Mesothelial cell of epicardium (in vitro differentiated cells): ENCODE data around the gene EIF1AX. TPM values are rescaled to one million over a fixed set of nuclear protein-coding genes. Genes with fewer than 3 reads are reported as not detected.

Source experiments
- DNase-seq, 2 experiments: peaks; one replicate each; pipeline ENCODE4 v3.0.0; 2021; ENCODE audit warnings: low spot score in 2 of 2; ENCODE audit not compliant: unreplicated experiment in 2 of 2
- H3K27ac Mint-ChIP-seq: 2 replicates; pipeline ENCODE4 v1.8.0; 2021; ENCODE audit warnings: mixed read lengths
- H3K27me3 Mint-ChIP-seq: 2 replicates; pipeline ENCODE4 v1.8.0; 2021; ENCODE audit warnings: low read depth, mixed read lengths
- H3K36me3 Mint-ChIP-seq: 2 replicates; pipeline ENCODE4 v1.8.0; 2021; ENCODE audit warnings: mixed read lengths
- H3K4me1 Mint-ChIP-seq: 2 replicates; pipeline ENCODE4 v1.8.0; 2021; ENCODE audit warnings: mixed read lengths
- H3K4me3 Mint-ChIP-seq: 2 replicates; pipeline ENCODE4 v1.8.0; 2021; ENCODE audit warnings: mild to moderate bottlenecking, moderate library complexity, mixed read lengths
- H3K9me3 Mint-ChIP-seq: 2 replicates; pipeline ENCODE4 v1.8.0; 2021; ENCODE audit warnings: mixed read lengths
- total RNA-seq: library from RNA; stranded (reverse); gene quantifications from 3 replicates; pipeline ENCODE4 v1.2.1, GENCODE V29; 2021
- TF ChIP-seq, protein P1 (sequence below): fragments of 200-600 bp; sonication (generic); IDR thresholded peaks from one replicate; pipeline ENCODE4 v1.5.0; 2021; ENCODE audit warnings: antibody characterized with exemption; ENCODE audit not compliant: unreplicated experiment

EIF1AX gene
- total RNA-seq, 1 donor from 2014 or later = 70.9 TPM

DNA sequence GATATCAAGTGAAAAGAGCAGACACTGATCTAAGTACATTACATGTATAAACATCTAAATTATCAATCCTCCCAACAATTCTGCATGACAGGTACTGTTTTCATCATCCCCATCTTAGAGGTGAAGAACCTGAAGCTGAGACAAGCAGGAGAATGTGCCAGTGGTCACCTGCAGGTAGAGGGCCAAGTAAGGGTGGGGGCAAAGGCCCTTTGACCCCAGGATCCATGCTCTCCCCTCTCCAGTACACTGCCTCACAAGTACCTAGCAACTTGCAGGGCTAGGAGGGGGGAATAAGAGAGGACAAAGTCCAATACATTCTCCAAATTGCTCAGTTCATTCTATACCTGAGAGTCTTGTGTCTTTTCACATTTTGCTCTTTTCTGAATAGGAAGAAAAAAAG lies 16.7 kb downstream of the EIF1AX start:
- no peak overlapping the region for H3K27ac Mint-ChIP-seq
- H3K36me3 Mint-ChIP-seq = peaks cover 4% of the 10 kb centered on the region
- H3K9me3 Mint-ChIP-seq = peaks cover 8% of the 10 kb centered on the region
- no peak for DNase-seq
- TF ChIP-seq, protein P1, sequence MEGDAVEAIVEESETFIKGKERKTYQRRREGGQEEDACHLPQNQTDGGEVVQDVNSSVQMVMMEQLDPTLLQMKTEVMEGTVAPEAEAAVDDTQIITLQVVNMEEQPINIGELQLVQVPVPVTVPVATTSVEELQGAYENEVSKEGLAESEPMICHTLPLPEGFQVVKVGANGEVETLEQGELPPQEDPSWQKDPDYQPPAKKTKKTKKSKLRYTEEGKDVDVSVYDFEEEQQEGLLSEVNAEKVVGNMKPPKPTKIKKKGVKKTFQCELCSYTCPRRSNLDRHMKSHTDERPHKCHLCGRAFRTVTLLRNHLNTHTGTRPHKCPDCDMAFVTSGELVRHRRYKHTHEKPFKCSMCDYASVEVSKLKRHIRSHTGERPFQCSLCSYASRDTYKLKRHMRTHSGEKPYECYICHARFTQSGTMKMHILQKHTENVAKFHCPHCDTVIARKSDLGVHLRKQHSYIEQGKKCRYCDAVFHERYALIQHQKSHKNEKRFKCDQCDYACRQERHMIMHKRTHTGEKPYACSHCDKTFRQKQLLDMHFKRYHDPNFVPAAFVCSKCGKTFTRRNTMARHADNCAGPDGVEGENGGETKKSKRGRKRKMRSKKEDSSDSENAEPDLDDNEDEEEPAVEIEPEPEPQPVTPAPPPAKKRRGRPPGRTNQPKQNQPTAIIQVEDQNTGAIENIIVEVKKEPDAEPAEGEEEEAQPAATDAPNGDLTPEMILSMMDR = no peak
- H3K27me3 Mint-ChIP-seq = no peaks in the 10 kb centered on the region
- H3K4me1 Mint-ChIP-seq = no peaks in the 10 kb centered on the region
- no peak overlapping the region for H3K4me3 Mint-ChIP-seq

DNA sequence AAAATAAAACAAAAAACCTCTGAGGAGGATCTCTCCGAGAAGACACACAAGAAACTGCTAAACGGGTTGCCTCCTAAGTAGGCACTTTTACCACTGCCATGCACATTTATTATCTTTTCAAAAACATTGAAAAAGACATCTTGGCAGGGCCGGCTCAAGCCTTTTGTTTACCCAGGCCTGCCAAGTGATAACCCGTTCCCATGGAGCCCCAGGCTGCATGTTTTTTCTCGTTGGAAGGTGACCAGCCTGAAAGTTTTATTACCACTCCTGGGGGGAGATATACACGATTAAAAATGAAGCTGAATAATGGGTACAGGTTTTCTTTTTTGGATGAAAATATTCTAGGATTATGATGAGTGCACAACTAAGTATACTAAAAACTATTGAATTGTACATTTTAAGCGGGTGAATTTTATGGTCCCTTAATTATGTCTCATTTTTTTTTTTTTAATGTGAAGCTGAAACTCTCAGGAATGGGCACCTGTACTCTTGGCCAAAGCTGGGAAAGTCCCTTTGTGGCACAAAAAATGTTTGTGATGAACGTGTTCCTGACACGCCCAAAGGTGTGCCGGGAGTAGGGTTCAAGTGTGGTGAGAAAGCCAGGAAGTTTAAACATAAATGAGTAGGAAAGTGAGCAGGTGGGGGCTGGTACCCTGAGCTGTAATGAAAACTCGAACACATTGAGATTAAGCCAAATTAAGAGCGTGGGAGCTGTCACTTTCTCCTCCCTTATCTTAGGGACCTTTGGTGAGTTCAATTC lies 23.4 kb downstream of the EIF1AX start:
- H3K9me3 Mint-ChIP-seq = peaks cover 8% of the 10 kb centered on the region
- no peak for DNase-seq
- peaks cover 34% of the 10 kb centered on the region for H3K27me3 Mint-ChIP-seq
- no peak overlapping the region for H3K27ac Mint-ChIP-seq
- no peak overlapping the region for H3K4me3 Mint-ChIP-seq
- H3K36me3 Mint-ChIP-seq = no peaks in the 10 kb centered on the region
- H3K4me1 Mint-ChIP-seq = no peaks in the 10 kb centered on the region
- TF ChIP-seq, protein P1 = no peak

DNA sequence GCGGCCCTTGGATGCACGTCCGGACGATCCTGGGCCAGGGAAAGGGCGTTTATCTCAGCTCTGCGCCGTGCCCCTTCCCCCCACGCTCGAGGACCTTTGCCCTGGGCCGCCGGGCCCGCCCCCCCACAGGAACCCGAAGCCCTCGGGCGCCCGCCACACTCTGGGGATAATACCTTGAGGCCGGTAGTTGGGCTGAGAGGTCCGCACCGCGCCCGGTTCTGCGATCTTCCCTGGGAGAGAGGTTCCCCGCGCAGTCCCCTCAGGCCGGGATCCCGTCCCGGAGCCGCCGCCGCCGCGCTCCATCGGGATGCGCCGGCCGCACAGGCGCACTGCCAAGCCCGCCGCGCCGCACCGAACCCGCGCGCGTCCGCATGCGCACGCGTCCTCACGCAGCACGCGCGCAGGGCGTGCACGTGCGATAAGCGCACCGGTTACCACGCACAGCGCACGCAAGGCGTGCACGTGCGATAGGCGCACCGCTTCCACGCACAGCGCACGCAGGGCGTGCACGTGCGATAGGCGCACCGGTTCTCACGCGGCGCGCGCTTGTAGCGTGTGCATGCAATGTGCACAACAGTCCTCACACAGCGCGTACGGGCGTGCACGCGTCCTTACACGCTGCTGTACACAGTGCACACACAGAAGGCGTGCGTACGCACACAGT lies 24.9 kb downstream of the EIF1AX start, which contains the start of gene MAP7D2:
Gene MAP7D2, minus strand, starts transcription at position 331 of the 664 bp plus-strand sequence. Its CDS starts 28 bp downstream, at position 303.
- Mint-ChIP-seq H3K36me3 (no peaks in the 10 kb centered on the region), H3K27me3 (peaks cover 34% of the 10 kb centered on the region), H3K27ac (no peak within 1 kb of the TSS), H3K4me3 (peak within 1 kb of the TSS; percentile 59), H3K9me3 (peaks cover 6% of the 10 kb centered on the region), H3K4me1 (no peaks in the 10 kb centered on the region)
- no peak for DNase-seq
- TF ChIP-seq, protein P1 = no peak

DNA sequence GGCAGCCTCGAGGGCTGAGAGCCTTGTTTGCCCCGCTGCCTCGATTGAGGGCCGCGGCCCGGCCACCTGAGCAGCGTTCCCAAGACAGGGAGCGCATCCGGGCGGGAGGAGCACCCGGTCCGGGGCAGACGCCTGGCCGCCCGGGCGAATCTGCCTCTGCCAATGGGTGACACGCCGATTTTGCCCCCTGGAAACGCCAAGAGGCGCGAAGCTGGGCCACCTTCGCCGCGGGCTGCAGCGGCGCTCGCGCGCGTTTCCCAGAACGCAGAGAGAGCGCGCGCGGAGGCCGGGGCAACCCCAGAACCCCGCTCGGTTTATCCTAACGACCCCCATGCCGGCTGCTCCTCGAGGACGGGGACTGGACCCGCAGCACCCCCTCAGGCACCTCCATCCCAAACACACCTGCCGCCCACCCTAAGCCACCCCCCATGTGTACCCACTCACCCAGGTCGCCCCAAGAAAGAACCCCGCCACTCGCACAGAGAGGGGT lies 25.5 kb downstream of the EIF1AX start:
- H3K9me3 Mint-ChIP-seq = peaks cover 3% of the 10 kb centered on the region
- TF ChIP-seq, protein P1 = no peak

DNA sequence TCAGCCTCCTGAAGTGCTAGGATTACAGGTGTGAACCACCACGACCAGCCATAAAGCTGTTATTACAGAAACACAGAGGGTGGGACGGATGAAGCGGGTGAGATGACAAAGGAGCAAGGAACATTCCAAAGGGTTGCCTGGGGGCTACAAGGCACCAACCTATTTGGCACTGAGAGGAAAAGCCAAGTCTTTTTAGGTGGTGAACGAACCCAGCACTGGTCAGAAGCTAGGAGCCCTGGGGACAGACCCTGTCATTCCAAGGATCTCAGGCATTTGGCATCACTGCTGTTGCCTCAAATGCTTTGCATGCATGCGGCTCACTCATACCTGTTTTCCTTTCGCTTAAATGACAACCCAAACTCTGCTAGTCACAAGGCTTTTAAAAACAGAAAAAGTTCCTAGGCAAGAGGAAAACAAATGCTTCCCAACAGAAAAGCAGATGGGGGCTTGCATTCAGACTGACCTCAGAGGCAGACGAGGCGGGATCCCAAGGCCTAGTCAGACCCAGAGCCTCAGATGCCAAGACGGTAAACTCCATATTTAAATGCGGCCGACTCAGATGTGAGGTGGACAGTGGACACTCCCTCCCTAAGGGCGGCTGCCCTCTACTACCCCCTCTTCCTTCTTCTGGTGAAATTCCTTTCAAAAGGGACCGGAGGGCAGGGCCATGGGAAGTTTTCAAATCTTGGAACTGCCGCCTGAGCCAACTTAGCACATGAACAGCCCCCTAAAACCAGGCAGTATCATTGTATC lies 29.4 kb downstream of the EIF1AX start:
- Mint-ChIP-seq H3K27ac (no peak overlapping the region), H3K4me1 (no peaks in the 10 kb centered on the region), H3K9me3 (no peaks in the 10 kb centered on the region), H3K36me3 (no peaks in the 10 kb centered on the region), H3K27me3 (peaks cover 19% of the 10 kb centered on the region), H3K4me3 (no peak overlapping the region)
- TF ChIP-seq, protein P1 = no peak
- no peak for DNase-seq

More for the DNA sequence above, 25.5 kb downstream of the EIF1AX start:
- Mint-ChIP-seq H3K4me3 (peak overlapping the region; percentile 59), H3K36me3 (no peaks in the 10 kb centered on the region), H3K27me3 (peaks cover 34% of the 10 kb centered on the region), H3K4me1 (no peaks in the 10 kb centered on the region), H3K27ac (no peak overlapping the region)
- DNase-seq = no peak
